ENCODE results near the gene NUP133. TPM values are rescaled to one million over a fixed set of nuclear protein-coding genes. Genes with fewer than 3 reads are reported as not detected.
"Not testable (repeated sequence)": the region's sequence is repeated elsewhere in the genome, so short reads cannot be mapped to it uniquely, and the experiment has no call there.

The NUP133 gene
- total and polyA plus RNA-seq, 7 experiments from 2014 or later, result 19.4 to 45.8 (median 35.8) TPM

DNA sequence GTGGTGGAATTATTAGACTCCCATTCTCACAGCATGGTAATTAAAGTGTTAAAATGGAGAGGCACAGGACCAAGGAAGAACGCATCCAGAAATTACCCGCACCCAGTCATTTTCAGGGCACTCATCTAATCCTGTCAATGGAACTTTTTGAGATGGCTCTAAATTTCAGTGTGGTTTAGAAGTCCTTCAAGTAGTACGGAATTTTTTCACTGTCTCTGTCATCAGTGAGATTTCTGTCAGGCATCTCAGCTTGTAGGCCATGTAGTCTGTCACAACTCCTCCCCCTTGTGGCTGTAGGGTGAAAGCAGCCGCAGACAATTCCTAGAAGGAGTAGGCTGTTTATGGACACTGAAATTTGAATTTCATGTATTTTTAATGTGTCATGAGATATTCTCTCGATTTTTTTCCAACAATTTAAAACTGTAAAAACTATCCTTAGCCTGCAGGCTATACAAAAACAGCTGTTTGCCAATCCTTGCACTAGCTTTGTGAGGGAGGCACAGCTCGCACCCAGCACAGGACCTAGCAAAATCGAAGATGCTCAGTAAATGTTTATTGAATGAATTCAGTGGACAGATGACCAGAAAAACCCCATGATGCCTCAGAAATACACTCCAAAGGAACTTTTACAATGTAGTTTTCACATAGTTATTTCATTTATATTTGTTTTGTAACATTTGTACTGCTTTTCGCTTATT, 6.6 kb upstream of the NUP133 start:
- ChIA-PET CTCF (interaction anchor here (0.8 to 2.9 kb wide), 8 partner anchors 11 to 856 kb away, joined by 3 to 39 read pairs (median 4); no protein-coding TSS in a partner anchor), POLR2A (interaction anchor here (0.8 kb wide), 1 partner anchor 74 kb away, joined by 3 read pairs; no protein-coding TSS in a partner anchor)
- H3K27me3 Mint-ChIP-seq, result peaks cover 0 to 5% (median 0%) of the 10 kb centered on the region in 5 donors

DNA sequence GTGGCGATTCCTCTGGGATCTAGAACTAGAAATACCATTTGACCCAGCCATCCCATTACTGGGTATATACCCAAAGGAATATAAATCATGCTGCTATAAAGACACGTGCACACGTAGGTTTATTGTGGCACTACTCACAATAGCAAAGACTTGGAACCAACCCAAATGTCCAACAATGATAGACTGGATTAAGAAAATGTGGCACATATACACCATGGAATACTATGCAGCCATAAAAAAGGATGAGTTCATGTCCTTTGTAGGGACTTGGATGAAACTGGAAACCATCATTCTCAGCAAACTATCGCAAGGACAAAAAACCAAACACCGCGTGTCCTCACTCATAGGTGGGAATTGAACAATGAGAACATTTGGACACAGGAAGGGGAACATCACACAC, 3.5 kb upstream of the NUP133 start:
- CTCF ChIA-PET, result not testable (repeated sequence)

More for the DNA sequence above, 6.6 kb upstream of the NUP133 start:
- intact Hi-C loops (cut with micrococcal nuclease), result loop anchor here (1.0 to 2.0 kb wide), 6 partner anchors 32 to 850 kb away; partner anchors contain the start of gene RHOU (in 1 of the 2)
- Mint-ChIP-seq H3K27ac (peak overlapping the region in 5 of 9 donors; percentile 6 to 86 (median 32)), H3K4me1 (peaks cover 0 to 9% (median 7%) of the 10 kb centered on the region in 7 donors), H3K36me3 (peaks cover 0 to 9% (median 3%) of the 10 kb centered on the region in 5 donors), H3K9me3 (peaks cover 0 to 2% (median 0%) of the 10 kb centered on the region in 11 donors), H3K4me3 (no peak overlapping the region)
- Histone ChIP-seq H3K27ac (ENCODE audit: low read depth, low read length) (no peak overlapping the region), H3K4me3 (ENCODE audit: low read length) (no peak overlapping the region), H3K4me1 (ENCODE audit: control insufficient read depth in 2 of 2, insufficient read depth in 2 of 2, low read length in 2 of 2) (no peaks in the 10 kb centered on the region), H3K9me3 (ENCODE audit: control insufficient read depth in 2 of 3, low read length in 3 of 3) (no peaks in the 10 kb centered on the region), H3K27me3 (ENCODE audit: control insufficient read depth in 2 of 2, insufficient read depth in 2 of 2, low read length in 2 of 2) (no peaks in the 10 kb centered on the region), H3K36me3 (ENCODE audit: control insufficient read depth in 2 of 3, insufficient read depth in 3 of 3, low read length in 3 of 3) (no peaks in the 10 kb centered on the region)
- peak in 8 of 9 donors; percentile 34 to 76 (median 70) for DNase-seq
- peak; percentile 98 for ATAC-seq

DNA sequence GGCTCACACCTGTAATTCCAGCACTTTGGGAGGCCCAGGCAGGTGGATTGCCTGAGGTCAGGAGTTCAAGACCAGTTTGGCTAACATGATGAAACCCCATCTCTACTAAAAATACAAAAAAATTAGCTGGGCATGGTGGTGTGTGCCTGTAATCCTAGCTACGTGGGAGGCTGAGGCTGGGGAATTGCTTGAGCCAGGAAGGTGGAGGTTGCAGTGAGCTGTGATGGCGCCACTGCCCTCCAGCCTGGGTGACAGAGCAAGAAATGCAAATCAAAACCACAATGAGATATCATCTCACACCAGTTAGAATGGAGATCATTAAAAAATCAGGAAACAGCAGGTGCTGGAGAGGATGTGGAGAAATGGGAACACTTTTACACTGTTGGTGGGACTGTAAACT, 3.1 kb upstream of the NUP133 start:
- H3K4me3 ChIP-seq (ENCODE audit: low read length); H3K4me3 Mint-ChIP-seq; H3K36me3 Mint-ChIP-seq; H3K36me3 ChIP-seq (ENCODE audit: control insufficient read depth in 2 of 3, insufficient read depth in 3 of 3, low read length in 3 of 3); H3K27ac ChIP-seq (ENCODE audit: low read depth, low read length); H3K27me3 Mint-ChIP-seq; H3K9me3 Mint-ChIP-seq; H3K27me3 ChIP-seq (ENCODE audit: control insufficient read depth in 2 of 2, insufficient read depth in 2 of 2, low read length in 2 of 2); H3K9me3 ChIP-seq (ENCODE audit: control insufficient read depth in 2 of 3, low read length in 3 of 3); DNase-seq; ATAC-seq; CTCF ChIA-PET; intact Hi-C loops (cut with micrococcal nuclease); H3K27ac Mint-ChIP-seq: not testable (repeated sequence)
- peaks cover 10 to 40% (median 35%) of the 10 kb centered on the region in 7 donors for H3K4me1 Mint-ChIP-seq
- H3K4me1 ChIP-seq (ENCODE audit: control insufficient read depth in 2 of 2, insufficient read depth in 2 of 2, low read length in 2 of 2), result peaks cover 4 to 13% of the 10 kb centered on the region in 2 donors
- POLR2A ChIA-PET, result interaction anchor here (3.8 kb wide), 1 partner anchor 256 kb away, joined by 17 read pairs; no protein-coding TSS in a partner anchor

More for the DNA sequence above, 3.5 kb upstream of the NUP133 start:
- H3K9me3 ChIP-seq (ENCODE audit: control insufficient read depth in 2 of 3, low read length in 3 of 3); H3K27ac Mint-ChIP-seq; H3K9me3 Mint-ChIP-seq; H3K4me3 ChIP-seq (ENCODE audit: low read length); H3K27me3 ChIP-seq (ENCODE audit: control insufficient read depth in 2 of 2, insufficient read depth in 2 of 2, low read length in 2 of 2); H3K27ac ChIP-seq (ENCODE audit: low read depth, low read length); ATAC-seq; H3K36me3 ChIP-seq (ENCODE audit: control insufficient read depth in 2 of 3, insufficient read depth in 3 of 3, low read length in 3 of 3); H3K27me3 Mint-ChIP-seq; intact Hi-C loops (cut with micrococcal nuclease); DNase-seq; POLR2A ChIA-PET; H3K4me3 Mint-ChIP-seq; H3K36me3 Mint-ChIP-seq: not testable (repeated sequence)
- H3K4me1 ChIP-seq (ENCODE audit: control insufficient read depth in 2 of 2, insufficient read depth in 2 of 2, low read length in 2 of 2), result peaks cover 4 to 13% of the 10 kb centered on the region in 2 donors
- H3K4me1 Mint-ChIP-seq, result peaks cover 10 to 36% (median 32%) of the 10 kb centered on the region in 7 donors

DNA sequence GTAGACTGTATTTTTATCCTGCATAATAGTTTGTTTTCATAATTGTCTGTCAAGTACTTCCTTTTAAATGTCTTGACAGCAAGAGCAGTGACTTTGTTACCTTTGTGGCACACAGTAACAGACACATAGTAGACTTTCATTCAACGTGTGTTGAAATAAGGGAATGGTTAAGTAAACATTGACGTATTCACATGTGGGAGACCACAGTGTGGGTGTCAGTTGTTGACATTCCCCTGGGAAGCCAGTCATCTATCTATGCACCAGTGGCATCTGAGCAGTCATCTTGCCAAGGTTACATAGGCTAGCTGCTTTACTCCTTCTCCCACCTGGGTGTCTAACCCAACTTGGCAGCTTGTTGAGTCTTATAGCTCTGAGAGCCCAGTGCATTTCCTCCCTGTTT, 1.4 kb upstream of the NUP133 start:
- H3K36me3 ChIP-seq (ENCODE audit: control insufficient read depth in 2 of 3, insufficient read depth in 3 of 3, low read length in 3 of 3), result peaks cover 0 to 9% (median 4%) of the 10 kb centered on the region in 3 experiments
- DNase-seq, result no peak
- intact Hi-C loops (cut with micrococcal nuclease), result loop anchor here (2.0 to 10.0 kb wide), 7 partner anchors 182 to 1468 kb away; partner anchors contain the start of genes ARV1 (in 1 of the 2), C1orf35 (in 1 of the 2), GALNT2 (in 1 of the 2) and TRIM11 (in 1 of the 2)
- no peak overlapping the region for H3K4me3 ChIP-seq (ENCODE audit: low read length)
- ChIA-PET POLR2A (interaction anchor here (1.0 to 3.8 kb wide), 4 partner anchors 11 to 255 kb away, joined by 3 to 17 read pairs (median 9); partner anchors contain the start of gene CCSAP), CTCF (interaction anchor here (1.2 to 1.8 kb wide), 2 partner anchors 251 to 255 kb away, joined by 3 to 7 read pairs; no protein-coding TSS in a partner anchor)
- H3K4me1 Mint-ChIP-seq, result peaks cover 10 to 45% (median 36%) of the 10 kb centered on the region in 7 donors
- H3K9me3 ChIP-seq (ENCODE audit: control insufficient read depth in 2 of 3, low read length in 3 of 3), result no peaks in the 10 kb centered on the region
- peaks cover 0 to 4% (median 4%) of the 10 kb centered on the region in 5 donors for H3K36me3 Mint-ChIP-seq
- peaks cover 0 to 4% (median 0%) of the 10 kb centered on the region in 11 donors for H3K9me3 Mint-ChIP-seq
- no peak for ATAC-seq
- H3K4me3 Mint-ChIP-seq, result peak overlapping the region in 9 of 10 donors; percentile 90 to 98 (median 92)
- H3K27ac ChIP-seq (ENCODE audit: low read depth, low read length), result no peak overlapping the region
- H3K27ac Mint-ChIP-seq, result peak overlapping the region; percentile 95 to 99 (median 99)
- peaks cover 4 to 13% of the 10 kb centered on the region in 2 donors for H3K4me1 ChIP-seq (ENCODE audit: control insufficient read depth in 2 of 2, insufficient read depth in 2 of 2, low read length in 2 of 2)
- H3K27me3 Mint-ChIP-seq, result peaks cover 0 to 5% (median 2%) of the 10 kb centered on the region in 5 donors
- H3K27me3 ChIP-seq (ENCODE audit: control insufficient read depth in 2 of 2, insufficient read depth in 2 of 2, low read length in 2 of 2), result no peaks in the 10 kb centered on the region

DNA sequence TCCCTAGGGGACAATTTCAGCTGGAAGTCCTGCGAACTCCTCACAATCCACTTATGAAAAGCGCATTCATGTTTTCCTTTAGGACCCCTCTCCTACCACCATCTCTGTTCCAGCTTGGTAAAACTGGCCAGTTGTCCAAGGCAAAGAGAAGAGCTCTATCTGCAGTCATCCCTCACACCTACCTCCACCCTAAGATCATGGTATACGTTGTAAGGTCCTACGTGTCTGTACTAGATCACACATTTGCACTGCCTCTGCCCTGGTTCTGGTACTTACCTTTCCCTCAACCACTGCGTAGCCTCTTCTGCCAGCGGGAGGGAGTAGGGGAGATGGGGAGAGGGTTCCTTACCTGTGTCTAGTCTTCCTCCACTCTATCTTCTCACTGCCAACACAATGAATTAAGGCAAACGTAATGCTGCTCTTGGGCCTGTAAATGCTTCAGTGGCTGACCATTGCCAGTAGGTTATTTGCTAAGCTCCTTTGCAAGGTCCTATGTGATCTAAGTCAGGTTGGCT, 739 bp upstream of the NUP133 start:
- H3K27me3 Mint-ChIP-seq, result peaks cover 0 to 5% (median 2%) of the 10 kb centered on the region in 5 donors
- H3K27ac ChIP-seq (ENCODE audit: low read depth, low read length), result peak overlapping the region; percentile 95
- H3K9me3 Mint-ChIP-seq, result peaks cover 0 to 4% (median 0%) of the 10 kb centered on the region in 11 donors
- ChIA-PET POLR2A (interaction anchor here (0.6 to 3.8 kb wide), 12 partner anchors 12 to 558 kb away, joined by 3 to 17 read pairs (median 4); partner anchors contain the start of genes ABCB10, CCSAP and GALNT2), CTCF (interaction anchor here (0.6 to 1.8 kb wide), 5 partner anchors 25 to 855 kb away, joined by 3 to 7 read pairs (median 3); no protein-coding TSS in a partner anchor)
- no peaks in the 10 kb centered on the region for H3K27me3 ChIP-seq (ENCODE audit: control insufficient read depth in 2 of 2, insufficient read depth in 2 of 2, low read length in 2 of 2)
- H3K27ac Mint-ChIP-seq, result peak overlapping the region; percentile 95 to 99 (median 99)
- peaks cover 4 to 13% of the 10 kb centered on the region in 2 donors for H3K4me1 ChIP-seq (ENCODE audit: control insufficient read depth in 2 of 2, insufficient read depth in 2 of 2, low read length in 2 of 2)
- H3K36me3 ChIP-seq (ENCODE audit: control insufficient read depth in 2 of 3, insufficient read depth in 3 of 3, low read length in 3 of 3), result peaks cover 0 to 11% (median 7%) of the 10 kb centered on the region in 3 experiments
- no peak for ATAC-seq
- intact Hi-C loops (cut with micrococcal nuclease), result loop anchor here (1.0 to 10.0 kb wide), 14 partner anchors 48 to 1468 kb away; partner anchors contain the start of genes GALNT2 (in 2 of the 2), RAB4A (in 2 of the 2), TAF5L (in 2 of the 2) and URB2 (in 2 of the 2)
- peaks cover 10 to 47% (median 38%) of the 10 kb centered on the region in 7 donors for H3K4me1 Mint-ChIP-seq
- H3K9me3 ChIP-seq (ENCODE audit: control insufficient read depth in 2 of 3, low read length in 3 of 3), result no peaks in the 10 kb centered on the region
- no peak for DNase-seq
- H3K4me3 ChIP-seq (ENCODE audit: low read length), result peak overlapping the region; percentile 91
- peak overlapping the region; percentile 90 to 98 (median 92) for H3K4me3 Mint-ChIP-seq
- peaks cover 0 to 4% (median 4%) of the 10 kb centered on the region in 5 donors for H3K36me3 Mint-ChIP-seq

DNA sequence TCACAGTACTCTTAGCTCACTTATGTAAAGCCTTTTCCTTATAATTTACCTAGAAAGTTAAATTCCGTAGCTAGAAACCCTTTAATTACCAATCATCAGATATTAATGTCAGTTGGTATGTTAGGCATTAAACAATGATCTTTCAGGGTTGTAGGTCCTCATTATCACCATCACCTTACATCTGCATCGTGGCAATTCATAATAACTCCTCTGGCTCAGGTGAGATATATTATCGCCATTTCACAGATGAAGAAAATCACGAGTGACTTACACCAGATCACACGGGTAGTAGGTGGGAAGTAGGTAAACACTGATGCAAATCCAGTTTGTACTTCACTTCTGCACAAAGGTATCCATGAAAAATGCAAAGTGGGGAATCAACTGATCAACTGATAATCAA, 639 bp downstream of the NUP133 start:
- Mint-ChIP-seq H3K4me1 (peaks cover 12 to 47% (median 38%) of the 10 kb centered on the region in 7 donors), H3K36me3 (peaks cover 0 to 4% (median 4%) of the 10 kb centered on the region in 5 donors), H3K27ac (peak overlapping the region; percentile 95 to 99 (median 99)), H3K27me3 (peaks cover 0 to 5% (median 2%) of the 10 kb centered on the region in 5 donors), H3K4me3 (peak overlapping the region; percentile 90 to 98 (median 92)), H3K9me3 (peaks cover 0 to 4% (median 0%) of the 10 kb centered on the region in 11 donors)
- peak overlapping the region; percentile 95 for H3K27ac ChIP-seq (ENCODE audit: low read depth, low read length)
- ChIA-PET CTCF (no interaction called here), POLR2A (interaction anchor here (0.7 to 3.8 kb wide), 5 partner anchors 13 to 253 kb away, joined by 4 to 17 read pairs (median 12); partner anchors contain the start of genes ABCB10 and CCSAP)
- intact Hi-C loops (cut with micrococcal nuclease), result loop anchor here (5.0 to 10.0 kb wide), 6 partner anchors 180 to 1470 kb away; partner anchors contain the start of genes ARV1 (in 1 of the 2), GALNT2 (in 1 of the 2), TRIM11 (in 1 of the 2) and TTC13 (in 1 of the 2)
- ATAC-seq (peak; percentile 0), DNase-seq (no peak)
- peaks cover 0 to 11% (median 7%) of the 10 kb centered on the region in 3 experiments for H3K36me3 ChIP-seq (ENCODE audit: control insufficient read depth in 2 of 3, insufficient read depth in 3 of 3, low read length in 3 of 3)
- H3K4me1 ChIP-seq (ENCODE audit: control insufficient read depth in 2 of 2, insufficient read depth in 2 of 2, low read length in 2 of 2), result peaks cover 4 to 13% of the 10 kb centered on the region in 2 donors
- peak overlapping the region; percentile 91 for H3K4me3 ChIP-seq (ENCODE audit: low read length)
- H3K9me3 ChIP-seq (ENCODE audit: control insufficient read depth in 2 of 3, low read length in 3 of 3), result no peaks in the 10 kb centered on the region
- H3K27me3 ChIP-seq (ENCODE audit: control insufficient read depth in 2 of 2, insufficient read depth in 2 of 2, low read length in 2 of 2), result no peaks in the 10 kb centered on the region
